ENCODE measurements around the gene HDGF.
"Not testable (repeated sequence)": the region's sequence is repeated elsewhere in the genome, so short reads cannot be mapped to it uniquely, and the experiment has no call there.

The HDGF gene

GRCh38 chr1:156767101-156767878 lies 15.8 kb upstream of the HDGF start, which contains the start of gene PRCC:
TSS of gene PRCC (plus strand) at chr1:156767535. CDS start at chr1:156767772, 237 bp downstream.
- peak; percentile 97 for DNase-seq (ENCODE audit: low read depth)

GRCh38 chr1:156766298-156767100 lies 15.0 kb upstream of the HDGF start:
- DNase-seq (ENCODE audit: low read depth): no peak

GRCh38 chr1:156765666-156766065 lies 14.2 kb upstream of the HDGF start:
- DNase-seq (ENCODE audit: low read depth): no peak

- DNase-seq (ENCODE audit: low read depth): not testable (repeated sequence)
Measured at GRCh38 chr1:156765136-156765535, 13.7 kb upstream of the HDGF start.

- no peak for DNase-seq (ENCODE audit: low read depth)
Measured at GRCh38 chr1:156760796-156761104, 9.3 kb upstream of the HDGF start.

GRCh38 chr1:156760092-156760795 lies 8.8 kb upstream of the HDGF start:
- no peak for DNase-seq (ENCODE audit: low read depth)

- not testable (repeated sequence) for DNase-seq (ENCODE audit: low read depth)
Measured at GRCh38 chr1:156757572-156758253, 6.2 kb upstream of the HDGF start.

GRCh38 chr1:156756355-156756754 lies 4.9 kb upstream of the HDGF start:
- DNase-seq (ENCODE audit: low read depth): no peak

GRCh38 chr1:156755527-156755950 lies 4.1 kb upstream of the HDGF start:
- DNase-seq (ENCODE audit: low read depth): no peak

GRCh38 chr1:156754219-156754618 lies 2.7 kb upstream of the HDGF start:
- DNase-seq (ENCODE audit: low read depth): no peak

- no peak for DNase-seq (ENCODE audit: low read depth)
Measured at GRCh38 chr1:156752843-156753482, 1.5 kb upstream of the HDGF start.

- peak; percentile 97 for DNase-seq (ENCODE audit: low read depth)
Measured at GRCh38 chr1:156751757-156752481, 444 bp upstream of the HDGF start.

GRCh38 chr1:156750711-156751450 lies 594 bp downstream of the HDGF start:
- peak; percentile 14 for DNase-seq (ENCODE audit: low read depth)

- DNase-seq (ENCODE audit: low read depth): no peak
Measured at GRCh38 chr1:156750191-156750672, 1.2 kb downstream of the HDGF start.

- no peak for DNase-seq (ENCODE audit: low read depth)
Measured at GRCh38 chr1:156749419-156750118, 1.9 kb downstream of the HDGF start.

GRCh38 chr1:156748670-156749418 lies 2.6 kb downstream of the HDGF start:
- no peak for DNase-seq (ENCODE audit: low read depth)

GRCh38 chr1:156747742-156748669 lies 3.5 kb downstream of the HDGF start:
- DNase-seq (ENCODE audit: low read depth): no peak

Data from T follicular helper cell (primary cell).